Measurements from ENCODE around the gene SLC44A2. TPM values are rescaled to one million over a fixed set of nuclear protein-coding genes. Genes with fewer than 3 reads are reported as not detected.

The SLC44A2 gene
- total and polyA plus RNA-seq, 2 donors (not counting 1 experiment from before 2014, with no cell fraction given): 91.3 to 173 TPM

- H3K36me3 ChIP-seq (ENCODE audit: control insufficient read depth, insufficient read depth, low read length): peaks cover 59% of the 10 kb centered on the region
- no peaks in the 10 kb centered on the region for H3K4me1 ChIP-seq (ENCODE audit: control insufficient read depth, extremely low read depth, insufficient read depth, low read length)
- no peaks in the 10 kb centered on the region for H4K20me1 ChIP-seq (ENCODE audit: control insufficient read depth, extremely low read depth, insufficient read depth, low read length)
- no peak overlapping the region for H3K4me2 ChIP-seq (ENCODE audit: extremely low read depth, insufficient read depth, low read length)
- no peaks in the 10 kb centered on the region for H3K9me3 ChIP-seq (ENCODE audit: control insufficient read depth, insufficient read depth, low read depth, low read length)
- no peak overlapping the region for H3K4me3 ChIP-seq (replicated peaks in 1 of 4; ENCODE audit: control extremely low read depth in 1 of 4, insufficient read depth in 1 of 4, low read depth in 3 of 4, low read length in 4 of 4)
- no peaks in the 10 kb centered on the region for H3K27me3 ChIP-seq (ENCODE audit: control insufficient read depth, insufficient read depth, low read length)
- H3K27ac ChIP-seq (ENCODE audit: insufficient read depth, low read length): no peak overlapping the region
- TF ChIP-seq CTCF (conservative IDR thresholded peaks at IDR 0.05 in 1 of 2, IDR thresholded peaks at IDR 0.05 in 1 of 2; ENCODE audit: low read depth in 1 of 2, low read length in 2 of 2) (no peak), EZH2 (IDR thresholded peaks at IDR 0.05; ENCODE audit: low read length, missing control alignments) (no peak)
- DNase-seq (ENCODE audit: low read depth in 2 of 2): no peak
- no peak overlapping the region for H2AFZ ChIP-seq (ENCODE audit: low read length)
- H3K9ac ChIP-seq (ENCODE audit: insufficient read depth, low read length): no peak overlapping the region
- peaks cover 43% of the 10 kb centered on the region for H3K79me2 ChIP-seq (ENCODE audit: control insufficient read depth, insufficient read depth, low read length)
These were observed 53.5 kb downstream of the SLC44A2 start for GRCh38 chr19:10678813-10679212.

GRCh38 chr19:10679743-10680142 is 54.4 kb downstream of the SLC44A2 start:
- H4K20me1 ChIP-seq (ENCODE audit: control insufficient read depth, extremely low read depth, insufficient read depth, low read length): no peaks in the 10 kb centered on the region
- H3K79me2 ChIP-seq (ENCODE audit: control insufficient read depth, insufficient read depth, low read length): peaks cover 39% of the 10 kb centered on the region
- TF ChIP-seq CTCF (conservative IDR thresholded peaks at IDR 0.05 in 1 of 2, IDR thresholded peaks at IDR 0.05 in 1 of 2; ENCODE audit: low read depth in 1 of 2, low read length in 2 of 2): no peak
- TF ChIP-seq EZH2 (IDR thresholded peaks at IDR 0.05; ENCODE audit: low read length, missing control alignments): no peak

GRCh38 chr19:10680545-10681135 is 55.3 kb downstream of the SLC44A2 start:
- Histone ChIP-seq H3K4me1 (ENCODE audit: control insufficient read depth, extremely low read depth, insufficient read depth, low read length) (no peaks in the 10 kb centered on the region), H3K9me3 (ENCODE audit: control insufficient read depth, insufficient read depth, low read depth, low read length) (no peaks in the 10 kb centered on the region), H3K79me2 (ENCODE audit: control insufficient read depth, insufficient read depth, low read length) (peaks cover 33% of the 10 kb centered on the region), H3K9ac (ENCODE audit: insufficient read depth, low read length) (no peak overlapping the region), H3K36me3 (ENCODE audit: control insufficient read depth, insufficient read depth, low read length) (peaks cover 60% of the 10 kb centered on the region), H3K27ac (ENCODE audit: insufficient read depth, low read length) (no peak overlapping the region), H3K4me3 (replicated peaks in 1 of 4; ENCODE audit: control extremely low read depth in 1 of 4, insufficient read depth in 1 of 4, low read depth in 3 of 4, low read length in 4 of 4) (no peak overlapping the region), H2AFZ (ENCODE audit: low read length) (no peak overlapping the region), H3K27me3 (ENCODE audit: control insufficient read depth, insufficient read depth, low read length) (no peaks in the 10 kb centered on the region), H3K4me2 (ENCODE audit: extremely low read depth, insufficient read depth, low read length) (no peak overlapping the region), H4K20me1 (ENCODE audit: control insufficient read depth, extremely low read depth, insufficient read depth, low read length) (no peaks in the 10 kb centered on the region)
- TF ChIP-seq EZH2 (IDR thresholded peaks at IDR 0.05; ENCODE audit: low read length, missing control alignments) (no peak), CTCF (conservative IDR thresholded peaks at IDR 0.05 in 1 of 2, IDR thresholded peaks at IDR 0.05 in 1 of 2; ENCODE audit: low read depth in 1 of 2, low read length in 2 of 2) (no peak)
- DNase-seq (ENCODE audit: low read depth in 2 of 2): no peak

More at GRCh38 chr19:10679743-10680142, 54.4 kb downstream of the SLC44A2 start:
- Histone ChIP-seq H3K27me3 (ENCODE audit: control insufficient read depth, insufficient read depth, low read length) (no peaks in the 10 kb centered on the region), H3K4me2 (ENCODE audit: extremely low read depth, insufficient read depth, low read length) (no peak overlapping the region), H3K4me1 (ENCODE audit: control insufficient read depth, extremely low read depth, insufficient read depth, low read length) (no peaks in the 10 kb centered on the region), H3K27ac (ENCODE audit: insufficient read depth, low read length) (no peak overlapping the region), H2AFZ (ENCODE audit: low read length) (no peak overlapping the region), H3K36me3 (ENCODE audit: control insufficient read depth, insufficient read depth, low read length) (peaks cover 62% of the 10 kb centered on the region), H3K9ac (ENCODE audit: insufficient read depth, low read length) (no peak overlapping the region), H3K4me3 (replicated peaks in 1 of 4; ENCODE audit: control extremely low read depth in 1 of 4, insufficient read depth in 1 of 4, low read depth in 3 of 4, low read length in 4 of 4) (no peak overlapping the region), H3K9me3 (ENCODE audit: control insufficient read depth, insufficient read depth, low read depth, low read length) (no peaks in the 10 kb centered on the region)
- no peak for DNase-seq (ENCODE audit: low read depth in 2 of 2)

All from fibroblast of lung (primary cell).